ENCODE results near the gene F7.

- TF ChIP-seq, protein P1, sequence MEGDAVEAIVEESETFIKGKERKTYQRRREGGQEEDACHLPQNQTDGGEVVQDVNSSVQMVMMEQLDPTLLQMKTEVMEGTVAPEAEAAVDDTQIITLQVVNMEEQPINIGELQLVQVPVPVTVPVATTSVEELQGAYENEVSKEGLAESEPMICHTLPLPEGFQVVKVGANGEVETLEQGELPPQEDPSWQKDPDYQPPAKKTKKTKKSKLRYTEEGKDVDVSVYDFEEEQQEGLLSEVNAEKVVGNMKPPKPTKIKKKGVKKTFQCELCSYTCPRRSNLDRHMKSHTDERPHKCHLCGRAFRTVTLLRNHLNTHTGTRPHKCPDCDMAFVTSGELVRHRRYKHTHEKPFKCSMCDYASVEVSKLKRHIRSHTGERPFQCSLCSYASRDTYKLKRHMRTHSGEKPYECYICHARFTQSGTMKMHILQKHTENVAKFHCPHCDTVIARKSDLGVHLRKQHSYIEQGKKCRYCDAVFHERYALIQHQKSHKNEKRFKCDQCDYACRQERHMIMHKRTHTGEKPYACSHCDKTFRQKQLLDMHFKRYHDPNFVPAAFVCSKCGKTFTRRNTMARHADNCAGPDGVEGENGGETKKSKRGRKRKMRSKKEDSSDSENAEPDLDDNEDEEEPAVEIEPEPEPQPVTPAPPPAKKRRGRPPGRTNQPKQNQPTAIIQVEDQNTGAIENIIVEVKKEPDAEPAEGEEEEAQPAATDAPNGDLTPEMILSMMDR (IDR thresholded peaks at IDR 0.05), result no peak
- TF ChIP-seq EZH2 (IDR thresholded peaks at IDR 0.05; ENCODE audit: borderline replicate concordance, insufficient read depth, low read depth, low read length, poor library complexity, severe bottlenecking), result no peak
Observed at GRCh38 chr13:113167575-113167974, 62.0 kb downstream of the F7 start.

All from B cell (primary cell).